NCI-H2081 treated with DMSO at 0.1 percent for 48 hours (cell line): ENCODE data around the gene KRT76.
"Not testable (repeated sequence)": the region's sequence is repeated elsewhere in the genome, so short reads cannot be mapped to it uniquely, and the experiment has no call there.

Experiments
- DNase-seq: peaks from one replicate; lab custom pipeline; 2025; lab: John Stamatoyannopoulos, UW

KRT76 gene

DNA sequence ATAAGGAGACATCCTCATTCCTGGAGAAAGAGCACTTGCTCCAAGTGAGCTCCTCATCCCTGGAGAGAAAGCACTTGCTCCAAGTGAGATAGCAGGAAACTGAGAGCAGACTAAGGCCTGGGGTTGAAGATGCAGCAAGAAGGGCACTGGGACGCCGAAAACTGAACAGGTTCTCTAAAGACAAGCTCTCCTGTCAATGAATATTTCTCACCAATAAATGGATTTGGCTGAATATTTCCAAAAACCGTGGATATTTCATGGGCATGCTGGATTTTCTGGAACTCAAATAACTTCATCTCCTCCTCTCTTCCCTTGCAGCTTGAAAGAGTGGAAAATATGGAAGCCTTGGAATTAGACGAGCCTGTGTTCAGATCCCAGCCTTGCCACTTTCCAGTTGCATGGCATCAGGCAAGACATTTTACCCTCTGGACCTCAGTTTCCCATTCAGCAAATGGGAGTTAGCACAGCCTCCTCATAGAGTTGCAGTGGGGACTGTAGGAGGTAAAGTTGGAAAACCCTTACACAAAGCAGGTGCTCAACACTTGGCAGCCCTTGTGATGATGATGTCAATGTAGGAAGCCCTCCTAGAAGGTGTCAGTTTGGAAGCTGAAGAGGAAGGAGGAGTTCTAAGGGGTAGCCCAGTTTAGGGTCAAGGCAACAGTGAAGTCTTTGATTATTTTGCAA lies 4.4 kb upstream of the KRT76 start:
- DNase-seq: no peak

DNA sequence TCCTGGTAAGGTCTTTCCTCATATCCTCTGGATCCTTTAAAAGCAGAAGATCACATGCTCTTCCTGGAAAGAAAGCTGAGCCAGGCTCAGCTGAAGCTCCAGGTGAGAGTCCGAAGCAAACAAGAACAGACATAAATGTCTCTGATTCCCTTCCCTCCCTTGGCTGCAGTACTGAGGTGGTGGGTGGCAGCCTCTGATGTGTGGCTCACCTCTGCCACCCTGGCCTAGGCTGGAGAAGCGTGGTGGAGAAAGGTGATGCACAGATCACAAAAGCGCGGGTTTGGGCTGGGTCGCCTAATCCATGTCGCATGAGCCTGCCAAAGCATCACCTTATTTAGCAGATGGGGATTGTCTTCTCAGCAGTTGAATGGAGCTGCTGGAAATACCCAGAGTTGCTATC lies 2.8 kb upstream of the KRT76 start:
- DNase-seq: no peak

GRCh38 chr12:52778833-52779232 lies 1.7 kb upstream of the KRT76 start:
- DNase-seq: no peak

GRCh38 chr12:52777566-52777965 lies 421 bp upstream of the KRT76 start:
- DNase-seq: no peak

DNA sequence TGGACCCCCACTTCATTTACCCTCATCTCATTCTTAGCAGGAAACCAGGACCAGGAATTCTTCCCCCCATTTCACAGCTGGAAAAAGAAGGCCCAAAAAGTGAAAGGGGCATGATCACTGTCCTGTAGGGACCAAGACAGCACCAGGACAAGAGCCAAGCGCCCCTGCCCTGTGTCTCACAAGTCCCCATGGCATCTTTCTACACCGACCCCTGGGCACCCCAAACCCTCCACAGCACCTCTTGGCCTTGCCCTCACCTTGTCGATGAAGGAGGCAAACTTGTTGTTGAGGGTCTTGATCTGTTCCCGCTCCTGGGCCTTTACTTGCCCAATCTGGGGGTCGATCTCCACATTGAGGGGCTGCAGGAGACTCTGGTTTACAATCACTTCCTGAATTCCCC lies 710 bp downstream of the KRT76 start:
- DNase-seq: no peak

DNA sequence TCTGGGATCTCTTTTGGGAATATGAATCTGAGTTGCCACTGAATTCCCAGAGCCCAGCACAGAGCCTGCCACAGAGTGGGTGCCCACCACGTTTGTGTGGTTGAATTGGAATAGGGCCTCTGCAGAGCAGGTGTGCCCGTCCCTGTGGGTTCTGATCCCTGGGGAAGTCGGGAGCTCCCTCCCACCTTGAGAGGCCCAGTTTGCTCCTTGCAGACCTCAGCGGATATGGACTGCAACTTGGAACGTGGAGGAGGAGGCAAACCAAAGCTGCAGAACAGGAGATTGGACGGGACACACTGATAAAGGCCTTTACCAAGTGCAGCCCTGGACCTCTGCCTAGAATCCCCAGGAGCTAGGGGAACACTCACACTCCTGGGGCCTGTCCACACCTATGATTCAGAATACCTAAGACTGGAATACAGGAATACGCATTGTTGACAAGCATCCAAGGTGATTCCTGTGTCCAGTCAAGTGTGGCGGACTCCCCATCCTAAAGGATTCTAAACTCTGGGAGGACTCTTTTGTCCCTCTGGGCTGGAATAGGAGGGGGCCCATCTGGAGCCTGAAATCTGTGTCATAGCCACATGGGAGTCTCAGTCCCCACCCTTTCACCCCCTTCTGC lies 2.4 kb downstream of the KRT76 start:
- DNase-seq: no peak

GRCh38 chr12:52772772-52773171 lies 4.4 kb downstream of the KRT76 start:
- DNase-seq: no peak

GRCh38 chr12:52772188-52772587 lies 5.0 kb downstream of the KRT76 start:
- no peak for DNase-seq

DNA sequence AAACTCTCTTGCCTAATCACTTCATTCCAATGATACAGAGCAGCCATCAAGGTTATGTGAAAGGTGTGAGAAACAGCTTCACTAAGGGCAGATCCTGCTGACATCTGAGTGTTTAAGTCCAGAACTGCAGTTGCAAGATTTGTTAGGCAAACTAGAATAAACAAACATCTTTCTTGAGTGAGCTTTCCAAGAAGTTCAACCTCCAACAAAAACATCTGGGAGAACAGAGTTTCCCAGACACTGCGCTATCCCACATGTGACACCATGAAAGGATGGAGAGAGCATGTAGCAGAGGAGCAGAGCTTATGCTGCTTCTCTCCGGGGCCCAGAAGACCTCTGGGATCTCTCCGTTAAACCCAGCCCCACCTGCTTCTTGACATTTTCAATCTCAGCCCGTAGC lies 5.6 kb downstream of the KRT76 start:
- DNase-seq: no peak

DNA sequence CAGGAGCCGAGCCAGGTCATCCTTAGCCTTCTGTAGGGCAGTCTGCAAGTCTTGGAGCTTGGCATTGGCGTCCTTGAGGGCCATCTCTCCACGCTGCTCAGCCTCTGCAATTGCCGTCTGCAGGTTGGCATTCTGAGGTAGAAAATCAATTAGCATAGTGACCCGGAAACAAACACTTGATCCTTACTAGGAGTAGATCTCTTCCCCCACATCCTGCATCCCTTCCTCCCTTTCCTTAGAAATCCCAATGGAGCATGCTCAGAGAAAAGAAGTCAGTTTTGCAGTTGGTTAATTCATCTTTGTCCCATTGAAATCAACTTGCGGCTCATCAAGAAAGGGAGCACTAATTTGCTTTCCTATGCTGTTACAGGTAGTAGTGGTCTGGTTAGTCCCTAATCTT lies 6.1 kb downstream of the KRT76 start:
- DNase-seq: no peak

DNA sequence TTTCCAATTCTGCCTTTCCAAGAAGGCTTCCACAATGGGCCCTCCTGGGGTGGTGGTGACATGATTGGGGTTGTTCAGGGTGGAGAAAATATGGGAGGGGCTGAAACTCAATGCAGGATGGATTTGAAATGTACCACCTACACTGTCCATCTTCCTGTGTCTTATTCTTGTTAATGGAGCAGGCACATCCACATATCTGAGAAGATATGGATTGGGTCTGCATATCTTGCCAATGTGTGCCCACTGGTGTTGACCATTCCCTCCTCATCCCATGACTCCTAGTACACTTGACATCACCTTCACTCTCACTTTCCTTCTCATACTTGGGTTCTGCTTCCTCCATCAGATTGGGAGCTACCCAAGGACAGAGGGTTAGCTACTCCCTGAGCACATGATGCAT lies 7.2 kb downstream of the KRT76 start:
- no peak for DNase-seq

- no peak for DNase-seq
Measured at GRCh38 chr12:52769354-52769753, 7.8 kb downstream of the KRT76 start.

DNA sequence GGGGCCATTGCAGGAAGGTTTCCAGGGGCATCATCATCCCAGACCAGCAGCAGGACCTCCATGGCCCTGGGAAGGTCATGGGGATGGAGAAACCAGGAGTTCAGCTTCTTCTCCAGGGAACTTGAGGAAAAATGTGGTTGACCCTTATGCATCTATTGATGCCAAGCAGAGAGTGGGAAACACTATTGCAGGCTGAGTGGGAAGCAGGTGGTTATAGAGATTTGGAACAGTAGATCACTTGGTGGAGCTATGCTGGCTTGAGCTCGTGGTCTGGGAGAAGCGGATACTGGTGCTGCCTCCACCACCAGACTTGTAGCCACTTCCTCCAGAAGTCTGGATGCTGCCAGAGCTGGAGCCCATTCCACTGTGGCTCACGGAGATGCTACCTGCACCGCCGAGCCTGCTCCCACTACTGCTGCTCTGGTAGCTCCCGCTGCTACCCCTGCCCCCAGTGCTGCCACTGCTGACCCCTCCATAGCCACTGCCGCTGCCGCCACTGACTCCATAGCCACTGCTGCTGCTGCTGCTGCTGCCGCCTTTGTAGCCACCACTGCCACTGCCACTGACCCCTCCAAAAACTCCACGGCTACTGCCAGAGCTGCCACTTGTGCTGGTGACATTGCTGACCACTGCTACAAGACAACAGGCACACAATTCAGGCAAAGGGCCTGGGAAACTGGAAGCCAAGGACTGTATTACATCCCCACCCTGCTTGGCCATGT lies 8.5 kb downstream of the KRT76 start:
- DNase-seq: no peak

DNA sequence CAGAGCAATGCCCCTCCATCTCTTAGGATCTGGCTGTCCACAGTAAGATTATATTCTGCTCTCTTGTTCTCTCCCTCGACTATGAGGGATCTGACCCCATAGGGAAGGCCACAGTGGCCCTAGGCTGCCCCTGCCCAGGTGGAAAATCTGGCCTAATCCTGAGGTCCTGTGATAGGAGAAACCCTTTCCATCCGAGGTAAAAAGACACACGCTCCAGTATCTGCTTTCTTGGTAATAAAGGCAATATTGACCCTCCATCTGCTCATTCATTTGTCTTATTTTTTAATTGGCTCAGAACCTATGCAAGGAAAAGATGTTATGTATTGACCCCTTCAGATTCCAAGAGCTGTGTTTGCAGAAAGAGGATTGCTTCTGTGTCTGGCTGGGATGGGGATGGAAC lies 9.7 kb downstream of the KRT76 start:
- DNase-seq: no peak

DNA sequence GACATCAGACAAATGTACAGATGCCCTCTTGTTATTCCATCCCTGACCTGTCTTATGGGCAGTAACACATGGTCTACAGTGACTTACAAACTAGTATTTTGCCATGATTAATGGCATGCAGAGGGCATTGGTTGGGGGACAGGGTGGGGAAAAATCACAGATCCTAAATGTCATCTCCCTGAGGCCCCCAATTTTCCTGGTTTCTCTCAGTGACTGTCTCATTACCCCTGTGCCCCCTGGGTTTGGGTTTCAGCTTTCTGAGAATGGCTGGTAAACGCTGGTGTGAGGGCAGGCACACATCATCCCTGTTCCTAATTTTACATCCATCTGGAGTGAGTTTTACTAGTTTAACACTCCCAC lies 10.1 kb downstream of the KRT76 start:
- no peak for DNase-seq

DNA sequence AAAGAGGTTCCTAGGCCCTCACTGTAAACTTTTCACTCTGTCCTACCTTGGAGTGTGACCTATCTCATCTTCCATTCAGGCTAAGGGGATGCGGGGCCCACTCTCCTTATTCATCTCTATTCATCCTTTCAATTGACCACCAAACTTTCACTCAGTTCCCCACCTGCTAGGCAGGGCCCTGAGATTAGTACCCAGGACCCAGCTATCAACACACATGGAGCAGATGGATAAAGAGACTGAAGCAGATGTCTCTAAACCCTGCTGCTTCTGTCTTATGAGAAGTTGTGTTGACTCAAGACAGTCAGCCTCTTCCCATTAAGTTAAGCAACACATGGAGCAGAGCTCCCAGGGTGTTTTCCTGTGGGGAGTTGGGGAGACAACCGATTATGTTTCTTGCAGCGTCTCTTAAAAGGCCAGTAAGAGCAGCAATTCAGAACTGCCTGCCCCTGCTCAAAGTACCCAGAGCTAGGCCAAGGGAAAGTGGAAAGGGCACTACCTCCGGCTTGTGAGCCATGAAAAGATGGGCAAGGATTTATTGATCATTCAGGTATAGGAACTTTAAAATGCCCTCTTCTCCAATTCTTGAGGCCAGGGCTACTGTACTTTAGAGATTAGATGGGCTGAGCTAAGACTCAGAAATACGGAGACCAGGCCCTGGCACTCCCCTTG lies 10.7 kb downstream of the KRT76 start:
- DNase-seq: no peak

GRCh38 chr12:52765702-52766101 lies 11.4 kb downstream of the KRT76 start:
- no peak for DNase-seq

GRCh38 chr12:52763991-52764390 lies 13.2 kb downstream of the KRT76 start:
- no peak for DNase-seq

GRCh38 chr12:52763036-52763659 lies 14.0 kb downstream of the KRT76 start:
- no peak for DNase-seq

GRCh38 chr12:52761802-52762201 lies 15.3 kb downstream of the KRT76 start:
- no peak for DNase-seq

GRCh38 chr12:52761218-52761617 lies 15.9 kb downstream of the KRT76 start:
- DNase-seq: not testable (repeated sequence)

GRCh38 chr12:52760623-52761022 lies 16.5 kb downstream of the KRT76 start:
- DNase-seq: no peak

GRCh38 chr12:52759695-52760094 lies 17.4 kb downstream of the KRT76 start:
- no peak for DNase-seq
